GM23248 (cell line): ENCODE data around the gene HAUS5.

Experiments
- EZH2 ChIP-seq: fragments of 200-600 bp; sonication (generic); IDR thresholded peaks from 2 replicates; pipeline ENCODE4 v1.6.1; 2018; ENCODE audit warnings: antibody characterized with exemption, mild to moderate bottlenecking; ENCODE audit not compliant: insufficient read depth, poor library complexity, severe bottlenecking
- EZH2phosphoT487 ChIP-seq: fragments of 200-600 bp; sonication (generic); IDR thresholded peaks from 2 replicates; pipeline ENCODE4 v1.6.1; 2018; ENCODE audit warnings: antibody characterized with exemption, moderate library complexity, mild to moderate bottlenecking, low read depth; ENCODE audit not compliant: insufficient read depth

- TF ChIP-seq EZH2 (no peak), EZH2phosphoT487 (no peak)
These were observed 2.6 kb upstream of the HAUS5 start for GRCh38 chr19:35609851-35610353.
